Measurements from ENCODE around the gene RND1.
A peak's percentile ranks its signal among the peaks of the same experiment; 100 is the strongest.
"Not testable (repeated sequence)": the region's sequence is repeated elsewhere in the genome, so short reads cannot be mapped to it uniquely, and the experiment has no call there.

Gene RND1

DNA sequence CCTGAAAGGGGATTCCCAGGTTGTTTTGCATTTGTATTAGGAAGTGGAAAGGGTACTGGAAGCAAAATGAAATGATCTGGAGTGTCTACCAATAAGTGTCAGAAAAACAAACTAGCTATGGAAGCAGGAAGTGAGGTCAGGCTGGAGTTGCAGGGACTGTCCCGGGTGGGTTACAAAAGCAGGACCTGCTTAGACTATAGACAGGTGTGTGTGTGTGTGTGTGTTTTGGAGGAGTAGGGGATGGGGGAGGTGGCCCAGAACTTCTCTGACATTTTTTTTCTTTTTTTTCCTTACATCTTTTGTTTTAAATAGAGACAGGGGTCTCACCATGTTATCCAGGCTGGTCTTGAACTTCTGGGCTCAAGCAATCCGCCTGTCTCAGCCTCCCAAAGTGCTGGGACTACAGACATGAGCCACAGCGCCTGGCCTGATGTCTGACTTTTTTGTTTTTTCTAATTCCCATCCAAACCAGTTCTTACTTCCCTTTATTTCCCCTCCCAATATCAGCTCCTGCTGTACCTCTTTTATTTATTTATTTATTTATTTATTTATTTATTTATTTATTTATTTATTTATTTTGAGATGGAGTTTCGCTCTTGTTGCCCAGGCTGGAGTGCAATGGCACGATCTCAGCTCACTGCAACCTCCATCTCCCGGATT lies 512 bp upstream of the RND1 start:
- DNase-seq = peak in 1 of 14 donors; percentile 24

DNA sequence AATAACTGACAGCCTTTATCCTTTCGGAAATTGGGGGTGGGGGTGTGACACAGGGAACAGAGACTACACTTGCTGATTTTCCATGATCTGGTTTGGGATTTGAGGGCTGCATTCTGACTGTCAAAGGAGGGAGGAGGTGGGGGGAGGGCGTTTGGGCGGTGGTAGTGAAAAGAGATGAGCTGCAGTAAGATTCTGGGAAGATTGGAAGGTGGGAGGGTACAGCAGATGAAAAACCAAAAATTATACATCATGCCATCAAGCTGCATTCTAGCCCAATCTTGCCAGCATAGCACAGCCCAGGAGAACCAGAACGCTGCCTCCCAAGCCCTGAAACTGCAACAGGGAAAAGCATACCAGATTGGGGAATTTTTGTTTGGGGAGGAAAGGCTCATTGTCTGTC lies 2.4 kb downstream of the RND1 start:
- no peak for DNase-seq

DNA sequence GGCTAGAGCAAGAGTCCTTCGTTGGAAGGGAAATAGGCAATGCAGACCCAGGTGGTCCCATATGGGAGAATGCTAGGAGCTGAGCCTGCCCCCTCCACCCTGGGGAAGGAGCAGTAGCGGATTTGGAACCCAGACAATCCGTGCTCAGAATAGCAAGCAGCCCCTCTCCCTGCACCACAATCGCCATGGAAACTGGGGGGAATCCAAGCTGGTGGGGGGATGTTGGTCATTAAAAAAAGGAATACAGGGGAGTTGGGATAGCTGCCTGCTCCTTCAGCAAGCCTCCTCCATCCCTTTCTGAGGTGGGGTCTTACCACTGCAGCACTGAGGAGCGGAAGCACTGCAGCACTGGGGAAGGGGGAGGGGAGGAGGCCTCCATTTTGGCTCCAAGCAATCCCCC lies 2.9 kb downstream of the RND1 start:
- peak in 2 of 14 donors; percentile 26 to 41 for DNase-seq

DNA sequence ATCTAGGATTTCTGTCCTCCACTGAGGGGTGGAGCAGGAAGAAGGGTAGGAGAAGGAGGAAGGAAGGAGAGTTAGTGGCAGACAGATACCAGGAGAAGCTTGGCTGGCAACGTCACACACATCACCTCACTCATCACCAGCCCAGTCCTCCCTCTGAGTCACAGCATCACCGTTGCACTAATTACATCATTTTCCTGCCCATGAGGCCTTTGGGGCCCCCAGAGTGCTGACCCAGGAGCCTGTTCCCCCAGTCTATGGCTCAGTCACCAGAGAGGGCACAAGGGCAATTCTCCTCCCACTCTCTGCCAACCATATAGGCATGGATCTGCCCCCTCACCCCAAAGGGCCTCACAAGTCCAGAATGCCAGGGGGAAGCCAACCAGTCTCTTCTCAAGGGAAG lies 4.6 kb downstream of the RND1 start:
- no peak for DNase-seq

DNA sequence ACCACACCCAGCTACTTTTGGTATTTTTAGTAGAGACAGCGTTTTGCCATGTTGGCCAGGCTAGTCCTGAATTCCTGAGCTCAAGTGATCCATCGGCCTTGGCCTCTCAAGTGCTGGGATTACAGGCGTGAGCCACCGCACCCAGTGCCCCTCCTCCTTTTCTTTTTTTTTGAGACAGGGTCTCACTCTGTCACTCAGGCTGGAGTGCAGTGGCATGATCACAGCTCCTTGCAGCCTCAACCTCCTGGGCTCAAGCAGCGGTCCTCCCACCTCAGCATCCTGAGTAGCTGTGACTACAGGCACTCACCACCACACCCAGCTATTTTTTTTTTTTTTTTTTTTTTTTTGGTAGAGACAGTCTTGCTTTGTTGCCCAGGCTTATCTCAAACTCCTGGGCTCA lies 5.4 kb downstream of the RND1 start:
- not testable (repeated sequence) for DNase-seq

DNA sequence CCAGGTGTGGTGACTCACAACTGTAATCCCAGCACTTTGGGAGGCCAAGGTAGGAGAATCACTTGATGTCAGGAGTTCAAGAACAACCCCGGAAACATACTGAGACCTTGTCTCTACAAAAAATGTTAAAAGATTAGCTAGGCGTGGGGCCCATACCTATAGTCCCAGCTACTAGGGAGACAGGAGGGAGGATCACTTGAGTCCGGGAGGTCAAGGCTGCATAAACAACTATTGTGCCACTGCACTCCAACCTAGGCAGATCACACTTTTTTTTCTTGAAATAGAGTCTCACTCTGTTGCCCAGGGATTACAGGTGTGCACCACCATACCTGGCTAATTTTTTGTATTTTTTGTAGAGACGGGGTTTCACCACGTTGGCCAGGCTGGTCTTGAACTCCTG lies 6.1 kb downstream of the RND1 start:
- no peak for DNase-seq

DNA sequence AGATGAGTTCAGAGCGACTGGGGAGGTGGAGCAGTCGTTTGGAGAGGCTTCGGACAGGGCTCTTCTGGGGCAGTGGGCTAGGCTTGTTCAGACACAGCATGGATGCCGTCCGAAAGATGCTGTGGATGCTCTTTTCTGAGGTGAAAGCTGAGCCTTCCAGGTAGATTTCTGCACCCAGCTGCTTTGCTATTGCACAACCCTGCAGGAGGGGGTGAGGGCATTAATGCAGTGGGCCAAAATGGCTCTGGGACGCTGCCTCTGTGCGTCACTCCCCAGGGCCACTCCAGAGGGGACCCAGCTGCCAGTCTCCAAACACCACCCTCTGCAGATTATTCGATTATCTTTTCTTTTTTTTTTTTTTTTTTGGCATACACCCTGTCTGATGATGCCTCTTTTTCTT lies 7.6 kb downstream of the RND1 start:
- no peak for DNase-seq

DNA sequence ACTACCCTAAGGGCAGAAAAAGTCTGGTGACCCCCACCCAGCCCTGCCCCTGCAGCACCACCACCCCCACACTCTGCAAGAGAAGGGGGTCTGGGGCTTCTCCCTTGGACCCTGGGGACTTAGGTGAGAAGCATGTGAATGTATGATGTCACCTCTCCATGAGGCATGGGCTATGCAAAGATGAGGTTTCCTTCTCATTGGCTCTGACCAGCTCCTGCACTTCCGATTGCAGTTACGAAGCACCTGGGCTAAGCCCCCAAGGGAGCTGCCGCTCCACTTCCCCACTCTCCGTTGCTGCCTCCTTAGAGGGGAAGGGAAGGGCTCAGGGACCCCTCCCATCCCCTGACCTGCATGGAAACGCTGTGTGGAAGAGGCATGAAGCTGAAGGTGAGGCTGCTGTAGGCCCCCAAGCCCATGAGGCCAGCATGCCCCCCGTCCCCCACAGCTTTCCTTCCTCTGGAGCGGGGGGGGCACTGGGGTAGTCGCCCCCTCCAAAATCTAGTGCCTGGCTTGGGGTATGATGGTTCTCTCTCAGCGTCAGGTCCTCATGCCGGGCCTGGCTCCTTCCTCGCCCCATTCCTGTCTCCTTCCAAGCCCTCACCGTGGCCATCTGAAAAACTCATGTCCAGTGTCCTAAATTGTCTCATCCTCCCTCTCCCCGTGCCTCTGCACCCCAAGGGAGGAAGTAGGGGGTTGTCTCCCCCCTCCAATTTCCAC lies 8.2 kb downstream of the RND1 start:
- no peak for DNase-seq

DNA sequence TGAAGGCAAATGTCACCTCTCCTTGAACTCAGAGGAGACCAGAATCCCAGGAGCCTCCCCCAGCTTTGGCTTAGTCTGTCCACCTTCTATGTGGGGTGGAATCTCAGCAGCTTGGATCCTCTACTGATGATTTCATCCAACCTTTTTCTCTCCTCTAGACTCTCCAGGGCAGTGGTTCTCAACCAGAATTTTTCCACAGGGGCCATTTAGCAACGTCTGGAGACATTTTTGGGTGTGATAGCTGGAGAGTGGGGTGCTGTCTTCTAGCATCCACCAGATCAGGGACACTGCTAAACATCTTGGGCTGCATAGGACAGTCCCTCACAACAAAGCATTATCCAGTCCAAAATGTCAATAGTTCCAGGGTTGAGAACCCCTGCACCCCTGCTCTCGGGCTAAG lies 9.3 kb downstream of the RND1 start:
- no peak for DNase-seq

DNA sequence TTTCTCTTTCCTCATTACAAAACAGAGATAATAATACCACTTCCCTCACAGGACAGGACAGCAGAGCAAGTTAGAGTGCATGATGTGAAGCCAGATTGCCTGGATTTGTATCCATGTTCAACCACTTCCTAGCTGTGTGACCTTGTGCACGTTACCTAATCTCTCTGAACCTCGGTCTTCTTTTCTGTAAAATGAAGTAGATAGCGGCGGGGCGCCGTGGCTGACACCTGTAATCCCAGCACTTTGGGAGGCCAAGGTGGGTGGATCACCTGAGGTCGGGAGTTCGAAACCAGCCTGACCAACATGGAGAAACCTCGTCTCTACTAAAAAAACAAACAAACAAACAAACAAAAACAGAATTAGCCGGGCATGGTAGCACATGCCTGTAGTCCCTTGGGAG lies 10.7 kb downstream of the RND1 start:
- not testable (repeated sequence) for DNase-seq

DNA sequence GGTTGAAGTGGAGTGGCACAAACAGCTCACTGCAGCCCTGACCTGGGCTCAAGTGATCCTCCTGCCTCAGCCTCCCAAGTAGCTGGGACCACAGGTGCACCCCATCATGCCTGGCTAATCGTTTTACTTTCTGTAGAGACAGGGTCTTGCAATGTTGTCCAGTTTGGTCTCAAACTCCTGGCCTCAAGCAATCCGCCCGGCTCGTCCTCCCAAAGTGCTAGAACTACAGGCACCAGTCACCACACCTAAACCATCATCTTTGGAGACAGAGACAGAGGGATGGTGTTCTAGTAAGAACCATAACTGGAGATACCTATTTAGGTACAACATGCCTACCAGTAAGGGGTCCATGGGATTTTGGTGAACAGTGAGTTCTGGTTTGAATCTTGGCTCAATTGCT lies 11.2 kb downstream of the RND1 start:
- DNase-seq = no peak

DNA sequence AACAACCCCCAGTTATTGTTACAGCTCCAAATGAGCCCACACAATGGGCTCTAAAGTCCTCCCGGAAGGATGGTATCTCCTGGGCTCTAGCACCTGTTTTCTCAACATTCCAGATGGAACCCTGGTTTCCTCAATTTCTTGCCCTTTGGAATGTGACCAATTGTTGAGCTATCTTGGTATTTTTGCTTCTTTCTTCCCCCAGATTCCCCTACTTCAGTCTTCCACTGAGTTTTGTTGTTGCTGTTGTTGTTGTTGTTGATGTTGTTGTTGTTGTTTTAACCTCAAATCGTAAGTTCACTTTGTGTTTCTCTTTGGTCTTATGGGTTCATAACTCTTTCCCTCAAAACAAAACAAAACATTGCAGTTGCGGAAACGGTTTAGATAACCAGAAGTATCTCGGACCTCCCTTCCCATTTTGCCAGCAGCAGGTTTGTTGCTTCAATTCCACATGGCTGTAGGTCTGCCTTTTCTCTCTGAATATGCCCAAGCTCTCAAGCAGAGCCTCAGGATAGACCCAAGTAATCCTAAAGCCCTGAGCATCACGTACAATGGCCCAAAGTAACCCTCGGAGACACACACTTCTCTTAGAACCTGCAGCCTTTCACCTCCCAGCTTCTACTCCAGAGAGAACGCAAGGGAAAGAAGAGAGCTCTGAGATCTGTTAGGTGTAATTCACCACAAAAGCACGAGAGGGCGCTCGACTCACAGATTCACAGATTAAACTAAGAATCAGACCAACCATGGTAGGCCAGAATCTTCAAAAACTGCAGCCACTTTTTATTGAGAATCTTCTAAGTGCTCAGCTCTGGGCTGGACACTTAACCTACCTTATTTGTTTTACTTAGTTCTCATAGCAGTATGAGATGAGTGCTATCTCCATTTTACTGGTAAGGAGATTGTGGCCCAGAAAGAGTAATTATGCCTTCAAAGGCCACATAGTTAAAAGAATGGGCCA lies 12.7 kb downstream of the RND1 start:
- DNase-seq = peak in 12 of 14 donors; percentile 52 to 89 (median 78)

DNA sequence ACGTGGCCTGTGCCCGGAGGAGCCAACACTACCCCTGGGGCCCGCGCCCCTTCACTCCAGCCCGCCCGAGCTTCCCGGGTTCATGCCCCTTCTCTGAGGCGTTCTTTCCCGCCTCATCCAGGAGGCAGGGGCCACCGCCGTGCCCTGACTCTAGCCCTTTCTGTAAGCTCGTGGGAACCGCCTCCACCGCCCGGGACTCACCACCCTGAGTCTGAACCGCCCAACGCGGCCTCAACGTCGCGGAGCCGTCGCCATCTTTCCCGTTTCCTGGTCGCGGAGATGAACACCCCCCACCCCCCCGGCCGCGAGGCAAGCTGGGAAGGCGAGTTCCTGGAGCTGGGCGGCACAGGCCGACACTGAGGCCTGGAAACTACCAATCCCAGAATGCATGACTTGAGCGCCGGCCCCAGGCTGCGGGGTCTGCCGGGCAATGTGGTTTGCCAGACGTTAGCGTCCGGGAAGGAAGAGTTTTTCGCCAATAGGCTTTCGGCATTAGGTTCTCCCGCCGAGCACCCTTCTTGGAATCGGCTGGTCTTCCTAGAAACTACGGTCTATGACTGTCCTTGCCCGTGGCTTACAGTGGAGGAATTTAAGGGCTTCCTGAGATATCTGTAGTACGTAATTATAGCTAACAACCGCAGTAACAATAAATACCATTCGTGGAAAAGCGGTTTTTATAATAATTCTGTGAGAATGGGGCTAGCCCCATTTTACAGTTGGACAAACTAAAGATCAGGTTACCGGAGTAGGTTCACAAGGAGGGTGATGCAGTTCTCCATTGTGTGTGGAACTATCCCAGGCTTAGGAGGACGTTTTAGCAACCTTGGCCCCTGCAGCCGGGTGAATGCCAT lies 13.6 kb downstream of the RND1 start, which contains the start of gene DDX23:
DDX23 (minus strand) TSS at position 281 of the 851 bp plus-strand sequence. CDS start 6,381 bp downstream, outside the sequence.
- DNase-seq = peak; percentile 69 to 98 (median 90)

DNA sequence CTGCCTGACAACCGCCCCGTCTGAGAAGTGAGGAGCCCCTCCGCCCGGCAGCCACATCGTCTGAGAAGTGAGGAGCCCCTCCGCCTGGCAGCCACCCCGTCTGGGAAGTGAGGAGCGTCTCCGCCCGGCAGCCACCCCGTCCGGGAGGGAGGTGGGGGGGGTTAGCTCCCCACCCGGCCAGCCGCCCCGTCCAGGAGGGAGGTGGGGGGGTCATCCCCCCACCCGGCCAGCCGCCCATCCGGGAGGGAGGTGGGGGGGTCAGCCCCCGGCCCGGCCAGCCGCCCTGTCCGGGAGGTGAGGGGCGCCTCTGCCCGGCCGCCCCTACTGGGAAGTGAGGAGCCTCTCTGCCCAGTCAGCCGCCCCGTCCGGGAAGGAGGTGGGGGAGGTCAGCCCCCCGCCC lies 23.6 kb downstream of the RND1 start:
- not testable (repeated sequence) for DNase-seq

DNA sequence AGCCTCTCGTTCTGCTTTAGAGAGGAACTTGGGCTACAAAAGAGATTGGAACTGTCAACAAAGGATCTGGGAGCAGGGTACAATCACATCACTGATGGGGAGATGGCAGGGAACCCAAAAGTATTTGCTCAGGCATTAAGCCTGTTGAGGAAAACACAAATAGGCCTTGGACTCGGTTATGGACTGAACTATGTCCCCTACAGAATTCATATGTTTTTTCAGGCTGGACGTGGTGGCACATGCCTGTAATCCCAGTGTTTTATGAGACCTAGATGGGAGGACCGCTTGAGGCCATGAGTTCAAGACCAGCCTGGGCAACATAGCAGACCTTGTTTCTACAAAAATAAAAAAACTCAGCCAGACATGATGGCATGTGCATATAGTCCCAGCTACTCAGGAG lies 27.6 kb downstream of the RND1 start:
- DNase-seq = no peak

DNA sequence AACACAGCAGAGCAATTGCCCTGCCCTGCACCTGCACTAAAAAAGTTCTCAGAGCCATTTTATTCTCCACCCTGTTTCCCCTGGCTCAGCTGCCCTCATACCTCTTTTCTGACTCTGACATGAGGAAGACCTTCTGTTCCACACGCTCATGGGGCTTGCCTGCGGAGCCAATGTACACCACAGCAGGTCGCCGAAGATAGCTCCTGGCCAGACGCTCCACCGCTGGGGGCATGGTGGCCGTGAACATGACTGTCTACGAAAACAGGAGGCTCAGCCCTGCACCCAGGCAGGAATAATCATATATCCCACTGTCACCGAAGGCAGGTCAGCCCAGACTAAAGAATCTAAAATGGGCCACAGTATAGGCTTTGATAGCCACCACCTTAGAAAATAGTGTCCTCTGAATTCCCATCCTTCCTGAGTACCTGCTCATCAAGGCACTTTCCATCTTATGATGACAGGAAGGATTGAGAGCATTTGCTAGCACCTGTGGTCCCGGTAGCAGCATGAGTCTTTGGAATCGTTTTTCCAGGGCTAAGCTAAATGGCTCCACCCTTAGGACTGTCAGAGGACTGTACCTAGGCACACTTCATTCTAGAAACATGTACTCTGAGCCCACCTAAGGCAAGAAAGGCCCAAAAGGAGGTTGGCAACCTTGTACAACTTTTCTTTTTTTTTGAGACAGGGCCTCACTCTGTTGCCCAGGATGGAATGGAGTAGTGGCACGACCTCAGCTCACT lies 33.2 kb downstream of the RND1 start:
- no peak for DNase-seq

DNA sequence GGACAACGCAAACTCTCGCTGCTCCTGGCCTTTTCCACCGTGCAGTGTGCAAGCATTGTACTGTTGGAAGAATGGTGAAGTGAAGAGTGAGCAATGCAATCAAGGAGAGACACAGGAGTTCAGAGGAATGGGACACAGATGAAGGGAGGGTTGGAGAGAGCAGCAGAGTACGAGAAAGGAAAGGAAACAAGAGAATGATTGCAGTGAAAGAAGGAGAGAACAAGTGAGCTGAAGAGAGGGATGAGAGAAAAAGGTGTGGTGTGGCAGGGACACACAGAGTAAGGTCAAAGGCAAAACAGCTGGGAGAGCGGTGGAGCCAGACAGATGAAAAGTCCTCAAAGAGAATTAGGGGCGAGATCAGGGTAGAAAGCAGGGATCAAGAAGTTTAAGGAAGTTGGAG lies 34.4 kb downstream of the RND1 start:
- no peak for DNase-seq

DNA sequence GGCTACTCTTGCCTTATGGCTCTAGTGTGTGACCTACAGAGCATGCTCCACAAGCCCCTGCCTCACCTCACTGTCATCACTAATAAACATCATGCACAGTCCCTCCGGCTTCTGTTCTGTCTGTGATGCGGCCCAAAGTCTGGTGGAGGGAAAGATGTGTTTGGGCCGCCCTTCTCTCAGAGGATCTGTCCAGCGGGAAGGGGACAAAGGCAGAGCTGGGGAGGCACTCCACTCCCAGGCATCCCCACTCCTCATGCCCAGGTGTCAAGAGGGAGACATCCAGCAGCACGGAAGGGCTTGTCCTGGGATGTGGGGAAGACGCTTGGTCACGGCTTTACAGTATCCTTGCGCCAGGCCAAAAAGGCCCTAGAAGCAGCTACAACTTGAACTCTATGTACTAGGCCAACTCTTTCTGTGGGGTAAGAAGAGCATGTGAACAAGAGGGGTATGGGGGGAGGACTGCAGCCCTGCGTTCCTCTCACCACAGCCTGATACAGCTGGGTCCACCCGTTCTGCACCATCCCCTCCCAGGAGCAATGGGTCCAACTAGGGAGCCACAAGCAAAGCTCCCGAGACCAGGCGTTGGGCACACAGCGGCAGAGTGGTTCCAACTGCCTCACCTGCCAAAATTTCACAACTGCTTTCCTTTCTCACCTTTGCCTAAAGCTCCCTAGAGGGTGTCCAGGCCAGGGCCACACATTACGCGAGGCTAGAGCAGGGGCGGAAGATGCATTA lies 36.7 kb downstream of the RND1 start:
- DNase-seq = no peak

DNA sequence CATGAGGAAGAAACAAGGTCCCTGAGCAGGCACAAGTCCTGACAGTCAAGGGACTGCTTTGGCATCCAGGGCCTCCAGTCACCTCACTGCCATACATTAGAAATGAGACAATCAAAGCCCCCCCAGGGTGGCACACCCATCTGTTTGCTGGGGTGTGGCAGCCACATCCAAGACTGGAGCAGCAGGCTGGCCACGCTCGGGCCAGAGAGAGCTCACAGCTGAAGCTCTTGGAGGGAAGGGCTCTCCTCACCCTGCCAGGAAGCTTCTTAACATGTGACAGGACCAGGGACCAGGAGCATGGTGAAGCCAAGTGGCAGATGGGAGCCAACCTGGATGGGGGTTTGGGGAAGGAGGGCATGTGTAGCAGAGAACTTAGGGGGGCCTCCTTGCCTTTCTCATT lies 37.4 kb downstream of the RND1 start:
- peak in 1 of 14 donors; percentile 40 for DNase-seq

DNA sequence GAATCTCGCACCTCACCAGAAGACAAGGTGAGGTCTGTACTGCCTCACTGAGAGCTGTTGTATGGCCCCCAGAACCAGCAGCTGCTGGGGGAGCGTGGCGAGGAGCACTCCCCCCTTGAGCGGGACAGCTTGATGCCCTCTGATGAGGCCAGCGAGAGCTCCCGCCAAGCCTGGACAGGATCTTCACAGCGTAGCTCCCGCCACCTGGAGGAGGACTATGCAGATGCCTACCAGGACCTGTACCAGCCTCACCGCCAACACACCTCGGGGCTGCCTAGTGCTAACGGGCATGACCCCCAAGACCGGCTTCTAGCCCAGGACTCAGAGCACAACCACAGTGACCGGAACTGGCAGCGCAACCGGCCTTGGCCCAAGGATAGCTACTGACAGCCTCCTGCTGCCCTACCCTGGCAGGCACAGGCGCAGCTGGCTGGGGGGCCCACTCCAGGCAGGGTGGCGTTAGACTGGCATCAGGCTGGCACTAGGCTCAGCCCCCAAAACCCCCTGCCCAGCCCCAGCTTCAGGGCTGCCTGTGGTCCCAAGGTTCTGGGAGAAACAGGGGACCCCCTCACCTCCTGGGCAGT lies 38.1 kb downstream of the RND1 start:
- peak in 1 of 14 donors; percentile 18 for DNase-seq
